HepG2 (cell line): ENCODE measurements around the gene TMEM33. TPM values are rescaled to one million over a fixed set of nuclear protein-coding genes. Genes with fewer than 3 reads are reported as not detected.
A peak's percentile ranks its signal among the peaks of the same experiment; 100 is the strongest.

Source experiments
- ATF7-NPFF ChIP-seq: sonication (generic); formaldehyde crosslinking; IDR thresholded peaks from 2 replicates; pipeline ENCODE4 v1.8.1; 2023; ENCODE audit warnings: mild to moderate bottlenecking, low read depth, missing genetic modification reagents, moderate library complexity
- BORCS8-MEF2B ChIP-seq: sonication (generic); formaldehyde crosslinking; IDR thresholded peaks from 2 replicates; pipeline ENCODE4 v1.8.0; 2022; ENCODE audit warnings: mild to moderate bottlenecking, missing genetic modification reagents
- FOSL2 ChIP-seq: sonication (generic); formaldehyde crosslinking; IDR thresholded peaks from 2 replicates; pipeline ENCODE4 v1.4.0; 2020; ENCODE audit warnings: missing genetic modification reagents
- HDAC1 ChIP-seq: sonication (generic); formaldehyde crosslinking; IDR thresholded peaks from 2 replicates; pipeline ENCODE4 v1.5.1; 2020; ENCODE audit warnings: mild to moderate bottlenecking, missing genetic modification reagents
- HIVEP1 ChIP-seq: sonication (generic); formaldehyde crosslinking; IDR thresholded peaks from 2 replicates; pipeline ENCODE4 v1.4.0; 2020; ENCODE audit warnings: mild to moderate bottlenecking, missing genetic modification reagents
- HOXA3 ChIP-seq: sonication (generic); formaldehyde crosslinking; IDR thresholded peaks from 2 replicates; pipeline ENCODE4 v1.5.0; 2020; ENCODE audit warnings: missing genetic modification reagents
- IRF1 ChIP-seq: sonication (generic); formaldehyde crosslinking; IDR thresholded peaks from 2 replicates; pipeline ENCODE4 v1.4.0; 2020; ENCODE audit warnings: low read depth, mild to moderate bottlenecking, missing genetic modification reagents
- NFIB ChIP-seq: sonication (generic); formaldehyde crosslinking; IDR thresholded peaks from 2 replicates; pipeline ENCODE4 v1.9.0; 2021; ENCODE audit warnings: missing genetic modification reagents, mild to moderate bottlenecking, borderline replicate concordance
- PHF20 ChIP-seq: sonication (generic); formaldehyde crosslinking; IDR thresholded peaks from 2 replicates; pipeline ENCODE4 v1.5.0; 2020; ENCODE audit warnings: mild to moderate bottlenecking, missing genetic modification reagents
- SKI ChIP-seq: fragments of 450-650 bp; IDR thresholded peaks from one replicate; pipeline ENCODE4 v1.6.1; 2018; ENCODE audit warnings: mild to moderate bottlenecking; ENCODE audit not compliant: partially characterized antibody
- SMARCE1 ChIP-seq: fragments of 450-650 bp; IDR thresholded peaks from 2 replicates; pipeline ENCODE4 v1.6.1; 2017; ENCODE audit warnings: borderline replicate concordance
- SNAPC4 ChIP-seq: sonication (generic); formaldehyde crosslinking; IDR thresholded peaks from 2 replicates; pipeline ENCODE4 v1.4.0; 2020; ENCODE audit warnings: mild to moderate bottlenecking, missing genetic modification reagents
- SNRNP70 ChIP-seq: fragments of 200-400 bp; formaldehyde crosslinking; IDR thresholded peaks from 2 replicates; pipeline ENCODE4 v1.6.1; 2017; ENCODE audit warnings: mild to moderate bottlenecking, low read depth, low read length, moderate library complexity
- TOE1 ChIP-seq: sonication (generic); formaldehyde crosslinking; IDR thresholded peaks from 2 replicates; pipeline ENCODE4 v1.4.0; 2020; ENCODE audit warnings: mild to moderate bottlenecking, missing genetic modification reagents
- WIZ ChIP-seq: sonication (generic); formaldehyde crosslinking; IDR thresholded peaks from 2 replicates; pipeline ENCODE4 v1.5.1; 2020; ENCODE audit warnings: mild to moderate bottlenecking, missing genetic modification reagents
- ZBTB7B ChIP-seq: sonication (generic); formaldehyde crosslinking; IDR thresholded peaks from 2 replicates; pipeline ENCODE4 v1.4.0; 2020; ENCODE audit warnings: missing genetic modification reagents
- ZNF292 ChIP-seq: sonication (generic); formaldehyde crosslinking; IDR thresholded peaks from 2 replicates; pipeline ENCODE4 v1.8.1; 2022; ENCODE audit warnings: mild to moderate bottlenecking, low read depth, missing genetic modification reagents, borderline replicate concordance
- ZNF350 ChIP-seq: sonication (generic); formaldehyde crosslinking; IDR thresholded peaks from 2 replicates; pipeline ENCODE4 v1.4.0; 2020; ENCODE audit warnings: mild to moderate bottlenecking, low read depth, missing genetic modification reagents, borderline replicate concordance
- ZNF44 ChIP-seq: sonication (generic); formaldehyde crosslinking; IDR thresholded peaks from 2 replicates; pipeline ENCODE4 v1.5.1; 2020; ENCODE audit warnings: mild to moderate bottlenecking, missing genetic modification reagents
- ZNF564 ChIP-seq: sonication (generic); formaldehyde crosslinking; IDR thresholded peaks from 2 replicates; pipeline ENCODE4 v1.8.1; 2023; ENCODE audit warnings: mild to moderate bottlenecking, missing genetic modification reagents
- ZNF614 ChIP-seq: IDR thresholded peaks from 2 replicates; pipeline ENCODE4 v1.6.1; 2018; ENCODE audit warnings: missing biosample characterization, missing genetic modification reagents, inconsistent platforms, borderline replicate concordance
- ZNF709 ChIP-seq: sonication (generic); formaldehyde crosslinking; IDR thresholded peaks from 2 replicates; pipeline ENCODE4 v1.5.0; 2020; ENCODE audit warnings: mild to moderate bottlenecking, missing genetic modification reagents
- ZNF749 ChIP-seq: sonication (generic); formaldehyde crosslinking; IDR thresholded peaks from 2 replicates; pipeline ENCODE4 v1.8.0; 2022; ENCODE audit warnings: mild to moderate bottlenecking, missing genetic modification reagents, moderate library complexity, borderline replicate concordance
- ZNF773 ChIP-seq: sonication (generic); formaldehyde crosslinking; IDR thresholded peaks from 2 replicates; pipeline ENCODE4 v1.4.0; 2020; ENCODE audit warnings: missing genetic modification reagents, borderline replicate concordance
- ZNF775 ChIP-seq: sonication (generic); formaldehyde crosslinking; IDR thresholded peaks from 2 replicates; pipeline ENCODE4 v1.4.0; 2020; ENCODE audit warnings: missing genetic modification reagents, mild to moderate bottlenecking, moderate library complexity, borderline replicate concordance
- polyA plus RNA-seq, 8 experiments: library from polyadenylated mRNA; depleted of rRNA in 3 of 8; stranded (reverse) in 7 of 8; unstranded in 1 of 8; fragments of >200 nt; fragmentation: Illumina TruSeq in 4 of 8; extraction: Trizol in 4 of 8; gene quantifications; 2 replicates each; pipeline versions ENCODE4 v1.2.1 to v1.2.3, GENCODE V29; 2011 to 2016; ENCODE audit warnings: low read depth in 4 of 8, missing spikeins in 1 of 8, mixed read lengths in 1 of 8; ENCODE audit not compliant: insufficient read depth in 1 of 8
- total RNA-seq, 5 experiments: library from RNA; depleted of rRNA; stranded (reverse); fragments of >200 nt; fragmentation: Illumina TruSeq; extraction: Trizol; gene quantifications; 2 replicates each; pipeline ENCODE4 v1.2.3, GENCODE V29; 2016; ENCODE audit warnings: low read depth in 1 of 5

The TMEM33 gene
- total and polyA plus RNA-seq, 2 of the 13 experiments (the other 11 are each of a cell fraction or from before 2014, with no cell fraction given), result 36.1 to 66.6 TPM

- TF ChIP-seq SKI, result no peak
- TF ChIP-seq ZNF709 (CRISPR knock-in tag), result no peak
- 0 out of 2 replicates have a peak, but pooled peaks have one; percentile 75 for TF ChIP-seq ZNF44
- no peak for TF ChIP-seq NFIB (CRISPR knock-in tag)
- peak; percentile 66; the same call in 1 of the 2 replicates for TF ChIP-seq ZNF775 (CRISPR knock-in tag)
- TF ChIP-seq BORCS8-MEF2B, result peak; percentile 58; the same call in 1 of the 2 replicates
- no peak for TF ChIP-seq ZNF749
- TF ChIP-seq ZNF292 (CRISPR knock-in tag), result peak; percentile 55; the same call in 1 of the 2 replicates
- no peak for TF ChIP-seq ZNF773 (CRISPR knock-in tag)
- TF ChIP-seq FOSL2 (CRISPR knock-in tag), result peak; percentile 12; the same call in 1 of the 2 replicates
- TF ChIP-seq HDAC1 (CRISPR knock-in tag), result peak; percentile 79
- no peak for TF ChIP-seq ZNF614 (CRISPR knock-in tag)
- peak; percentile 60; the same call in 1 of the 2 replicates for TF ChIP-seq ZBTB7B (CRISPR knock-in tag)
- TF ChIP-seq ZNF350 (CRISPR knock-in tag), result peak; percentile 70; the same call in 1 of the 2 replicates
- TF ChIP-seq SNAPC4 (CRISPR knock-in tag), result peak; percentile 13; the same call in 1 of the 2 replicates
- no peak for TF ChIP-seq IRF1 (CRISPR knock-in tag)
- 0 out of 2 replicates have a peak, but pooled peaks have one; percentile 12 for TF ChIP-seq TOE1
- TF ChIP-seq SNRNP70, result no peak
- TF ChIP-seq ATF7-NPFF, result peak; percentile 23; the same call in 1 of the 2 replicates
- no peak for TF ChIP-seq SMARCE1
- TF ChIP-seq HIVEP1, result 0 out of 2 replicates have a peak, but pooled peaks have one; percentile 11
- peak; percentile 62; the same call in 1 of the 2 replicates for TF ChIP-seq WIZ
- peak; percentile 62 for TF ChIP-seq HOXA3 (CRISPR knock-in tag)
- TF ChIP-seq ZNF564 (CRISPR knock-in tag), result no peak
- TF ChIP-seq PHF20 (CRISPR knock-in tag), result peak; percentile 86
Measured at GRCh38 chr4:41934901-41935651, at the start of gene TMEM33 (continued).
